ENCODE measurements around the gene ETFA. TPM values are rescaled to one million over a fixed set of nuclear protein-coding genes. Genes with fewer than 3 reads are reported as not detected.

The ETFA gene
- total and polyA plus RNA-seq, 2 donors from 2014 or later, result 90.1 to 261 TPM

DNA sequence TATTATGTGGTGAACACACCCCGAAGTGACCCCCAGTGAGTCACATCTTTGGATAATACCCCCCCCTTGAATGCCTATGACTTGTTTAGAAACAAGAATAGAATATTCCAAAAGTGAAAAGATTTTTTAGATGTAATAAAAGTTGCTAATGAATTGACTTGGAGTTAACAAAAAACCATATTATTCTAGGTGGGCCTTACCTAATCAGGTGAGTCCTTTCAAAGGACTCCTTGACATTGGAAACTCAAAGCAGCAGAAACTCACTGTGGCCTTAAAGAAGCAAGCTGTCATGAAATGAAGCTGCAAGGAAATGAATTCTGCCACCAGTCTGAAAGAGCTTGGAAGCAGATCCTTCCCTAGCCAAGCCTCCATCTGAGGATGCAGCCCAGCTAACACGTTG lies 14.4 kb upstream of the ETFA start:
- Histone ChIP-seq H3K27ac (ENCODE audit: low read depth in 2 of 2, low read length in 2 of 2) (no peak overlapping the region), H3K4me3 (ENCODE audit: low read length in 3 of 3) (no peak overlapping the region), H3K36me3 (ENCODE audit: control insufficient read depth in 2 of 3, insufficient read depth in 3 of 3, low read length in 3 of 3) (no peaks in the 10 kb centered on the region), H3K4me1 (ENCODE audit: control insufficient read depth in 2 of 3, insufficient read depth in 2 of 3, low read depth in 1 of 3, low read length in 3 of 3) (no peaks in the 10 kb centered on the region), H3K9ac (ENCODE audit: low read length in 3 of 3) (no peak overlapping the region), H3K27me3 (ENCODE audit: control insufficient read depth, insufficient read depth, low read length) (no peaks in the 10 kb centered on the region), H3K9me3 (ENCODE audit: control insufficient read depth in 2 of 3, insufficient read depth in 1 of 3, low read length in 3 of 3) (no peaks in the 10 kb centered on the region)
- FAIRE-seq (no peak), DNase-seq (no peak)
- intact Hi-C loops (cut with DNase I), result no loop called here
- TF ChIP-seq, protein P1, sequence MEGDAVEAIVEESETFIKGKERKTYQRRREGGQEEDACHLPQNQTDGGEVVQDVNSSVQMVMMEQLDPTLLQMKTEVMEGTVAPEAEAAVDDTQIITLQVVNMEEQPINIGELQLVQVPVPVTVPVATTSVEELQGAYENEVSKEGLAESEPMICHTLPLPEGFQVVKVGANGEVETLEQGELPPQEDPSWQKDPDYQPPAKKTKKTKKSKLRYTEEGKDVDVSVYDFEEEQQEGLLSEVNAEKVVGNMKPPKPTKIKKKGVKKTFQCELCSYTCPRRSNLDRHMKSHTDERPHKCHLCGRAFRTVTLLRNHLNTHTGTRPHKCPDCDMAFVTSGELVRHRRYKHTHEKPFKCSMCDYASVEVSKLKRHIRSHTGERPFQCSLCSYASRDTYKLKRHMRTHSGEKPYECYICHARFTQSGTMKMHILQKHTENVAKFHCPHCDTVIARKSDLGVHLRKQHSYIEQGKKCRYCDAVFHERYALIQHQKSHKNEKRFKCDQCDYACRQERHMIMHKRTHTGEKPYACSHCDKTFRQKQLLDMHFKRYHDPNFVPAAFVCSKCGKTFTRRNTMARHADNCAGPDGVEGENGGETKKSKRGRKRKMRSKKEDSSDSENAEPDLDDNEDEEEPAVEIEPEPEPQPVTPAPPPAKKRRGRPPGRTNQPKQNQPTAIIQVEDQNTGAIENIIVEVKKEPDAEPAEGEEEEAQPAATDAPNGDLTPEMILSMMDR (IDR thresholded peaks at IDR 0.05; ENCODE audit: borderline replicate concordance, extremely low read depth, insufficient read depth), result no peak

DNA sequence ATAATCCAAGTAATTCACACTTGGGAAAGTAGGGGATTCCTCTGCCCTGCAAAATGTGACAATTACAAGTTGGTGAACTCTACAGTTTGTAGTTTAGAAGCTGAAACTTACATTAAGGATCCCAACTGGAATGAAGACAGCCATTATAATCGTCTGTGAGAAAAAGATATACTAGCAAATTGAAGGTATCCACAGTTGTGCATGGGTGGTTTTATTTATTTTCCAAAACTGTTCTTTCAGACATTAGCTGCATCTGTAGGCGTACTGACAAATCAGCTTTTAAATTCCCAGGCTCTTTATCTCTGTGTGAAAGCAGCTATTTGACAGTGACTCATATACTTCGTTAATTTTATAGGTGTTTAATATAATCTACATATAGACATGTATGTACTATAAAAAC lies 12.8 kb upstream of the ETFA start:
- H3K36me3 ChIP-seq (ENCODE audit: control insufficient read depth in 2 of 3, insufficient read depth in 3 of 3, low read length in 3 of 3), result no peaks in the 10 kb centered on the region
- H3K4me3 ChIP-seq (ENCODE audit: low read length in 3 of 3), result no peak overlapping the region
- no peaks in the 10 kb centered on the region for H3K27me3 ChIP-seq (ENCODE audit: control insufficient read depth, insufficient read depth, low read length)
- no peak for FAIRE-seq
- TF ChIP-seq, protein P1 (IDR thresholded peaks at IDR 0.05; ENCODE audit: borderline replicate concordance, extremely low read depth, insufficient read depth), result no peak
- no peak overlapping the region for H3K27ac ChIP-seq (ENCODE audit: low read depth in 2 of 2, low read length in 2 of 2)
- no peaks in the 10 kb centered on the region for H3K9me3 ChIP-seq (ENCODE audit: control insufficient read depth in 2 of 3, insufficient read depth in 1 of 3, low read length in 3 of 3)
- intact Hi-C loops (cut with DNase I), result no loop called here
- H3K9ac ChIP-seq (ENCODE audit: low read length in 3 of 3), result no peak overlapping the region
- DNase-seq, result no peak
- no peaks in the 10 kb centered on the region for H3K4me1 ChIP-seq (ENCODE audit: control insufficient read depth in 2 of 3, insufficient read depth in 2 of 3, low read depth in 1 of 3, low read length in 3 of 3)

DNA sequence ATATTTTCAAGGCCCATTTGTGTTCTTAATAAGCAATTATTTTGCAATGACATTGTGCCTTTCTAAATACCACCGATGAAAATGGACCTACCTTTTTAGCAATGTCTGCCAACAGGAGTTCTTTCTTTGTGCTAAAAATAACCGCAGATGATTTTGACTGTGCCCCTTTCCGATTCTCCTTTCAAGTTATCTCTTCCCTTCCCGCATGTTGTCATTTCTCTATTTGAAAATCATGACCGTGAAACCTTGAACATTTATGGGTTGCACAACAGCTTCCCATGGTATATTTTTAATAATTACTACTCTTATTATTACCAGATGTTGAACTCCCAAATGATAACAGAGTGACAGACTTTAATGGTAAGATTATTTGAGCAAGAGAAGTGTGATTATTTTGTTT lies 10.3 kb upstream of the ETFA start:
- H3K36me3 ChIP-seq (ENCODE audit: control insufficient read depth in 2 of 3, insufficient read depth in 3 of 3, low read length in 3 of 3), result no peaks in the 10 kb centered on the region
- H3K27ac ChIP-seq (ENCODE audit: low read depth in 2 of 2, low read length in 2 of 2), result no peak overlapping the region
- no peaks in the 10 kb centered on the region for H3K4me1 ChIP-seq (ENCODE audit: control insufficient read depth in 2 of 3, insufficient read depth in 2 of 3, low read depth in 1 of 3, low read length in 3 of 3)
- TF ChIP-seq, protein P1 (IDR thresholded peaks at IDR 0.05; ENCODE audit: borderline replicate concordance, extremely low read depth, insufficient read depth), result no peak
- H3K9me3 ChIP-seq (ENCODE audit: control insufficient read depth in 2 of 3, insufficient read depth in 1 of 3, low read length in 3 of 3), result no peaks in the 10 kb centered on the region
- no peak for DNase-seq
- no peak for FAIRE-seq
- no peak overlapping the region for H3K4me3 ChIP-seq (ENCODE audit: low read length in 3 of 3)
- no peaks in the 10 kb centered on the region for H3K27me3 ChIP-seq (ENCODE audit: control insufficient read depth, insufficient read depth, low read length)
- intact Hi-C loops (cut with DNase I), result no loop called here
- H3K9ac ChIP-seq (ENCODE audit: low read length in 3 of 3), result no peak overlapping the region

DNA sequence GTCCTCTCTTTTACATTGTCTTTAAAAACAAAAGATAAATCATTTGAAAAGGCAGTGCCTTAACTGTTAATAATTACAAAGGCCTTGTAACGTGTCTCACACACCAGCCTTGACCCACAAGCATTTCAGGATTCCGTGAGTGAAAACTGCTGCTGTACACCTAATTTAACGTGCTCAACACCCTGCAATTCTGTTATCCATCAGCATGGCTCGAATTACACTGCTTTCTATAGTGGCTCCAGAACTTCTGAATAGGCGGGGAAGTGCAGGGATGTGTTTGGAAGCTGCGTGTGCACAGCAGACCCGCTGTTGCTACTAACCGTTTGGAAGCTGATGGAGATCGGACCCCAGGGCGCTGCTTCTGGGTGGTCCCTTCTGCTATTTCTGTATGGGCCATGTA lies 9.9 kb upstream of the ETFA start:
- no peaks in the 10 kb centered on the region for H3K4me1 ChIP-seq (ENCODE audit: control insufficient read depth in 2 of 3, insufficient read depth in 2 of 3, low read depth in 1 of 3, low read length in 3 of 3)
- no peaks in the 10 kb centered on the region for H3K36me3 ChIP-seq (ENCODE audit: control insufficient read depth in 2 of 3, insufficient read depth in 3 of 3, low read length in 3 of 3)
- H3K27me3 ChIP-seq (ENCODE audit: control insufficient read depth, insufficient read depth, low read length), result no peaks in the 10 kb centered on the region
- FAIRE-seq (no peak), DNase-seq (no peak)
- no peak overlapping the region for H3K4me3 ChIP-seq (ENCODE audit: low read length in 3 of 3)
- TF ChIP-seq, protein P1 (IDR thresholded peaks at IDR 0.05; ENCODE audit: borderline replicate concordance, extremely low read depth, insufficient read depth), result no peak
- H3K9ac ChIP-seq (ENCODE audit: low read length in 3 of 3), result no peak overlapping the region
- intact Hi-C loops (cut with DNase I), result no loop called here
- no peaks in the 10 kb centered on the region for H3K9me3 ChIP-seq (ENCODE audit: control insufficient read depth in 2 of 3, insufficient read depth in 1 of 3, low read length in 3 of 3)
- H3K27ac ChIP-seq (ENCODE audit: low read depth in 2 of 2, low read length in 2 of 2), result no peak overlapping the region
